HG02571 (cell line): Measurements from ENCODE around the gene KCNK7.

ENCODE experiments used
- ATAC-seq: cut with Tn5 transposase; IDR thresholded peaks from one replicate; pipeline ENCODE4 v1.9.1; 2021; ENCODE audit warnings: mild to moderate bottlenecking, moderate library complexity; ENCODE audit not compliant: unreplicated experiment

The KCNK7 gene

DNA sequence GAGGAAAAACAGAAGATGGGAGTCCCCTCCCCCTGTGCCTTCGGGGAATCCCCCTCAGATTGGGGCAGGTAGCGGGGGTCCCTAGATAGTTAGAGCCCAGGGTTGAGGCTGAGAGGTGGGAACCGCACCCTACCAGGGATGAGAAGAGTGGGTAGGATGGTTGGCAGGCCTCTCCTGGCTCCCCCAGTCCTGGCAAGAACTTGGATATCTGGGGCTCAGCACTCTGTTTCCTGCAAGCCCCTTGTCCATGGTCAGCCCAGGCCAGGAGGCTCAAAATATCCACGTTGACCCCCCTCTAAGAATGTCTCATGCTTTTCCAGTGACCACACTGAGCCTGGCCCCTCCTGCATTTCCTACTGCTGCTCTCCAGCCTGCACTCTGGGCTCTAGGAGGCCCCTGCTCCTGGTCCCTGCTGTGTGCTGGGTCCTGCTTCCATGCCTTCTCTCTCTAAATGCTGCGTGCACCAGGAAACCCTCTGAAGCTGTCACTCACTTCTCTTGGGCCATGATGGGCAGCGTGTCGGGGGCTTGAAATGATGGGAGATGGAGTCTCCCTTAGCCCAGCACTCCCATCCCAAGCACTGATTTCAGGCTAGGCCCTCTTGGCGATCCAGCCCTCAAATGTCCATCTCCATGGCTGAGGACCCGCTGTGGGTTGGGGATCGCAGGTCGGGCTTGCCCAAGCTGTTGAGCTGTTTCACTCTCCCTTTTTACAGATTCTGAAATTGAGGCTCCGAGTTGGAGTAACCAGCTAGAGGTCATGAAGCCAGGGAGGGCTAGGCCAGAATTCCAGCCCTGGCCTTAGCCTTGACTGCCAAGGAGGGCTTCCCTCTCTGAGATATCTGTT is 16.4 kb upstream of the KCNK7 start:
- no peak for ATAC-seq

DNA sequence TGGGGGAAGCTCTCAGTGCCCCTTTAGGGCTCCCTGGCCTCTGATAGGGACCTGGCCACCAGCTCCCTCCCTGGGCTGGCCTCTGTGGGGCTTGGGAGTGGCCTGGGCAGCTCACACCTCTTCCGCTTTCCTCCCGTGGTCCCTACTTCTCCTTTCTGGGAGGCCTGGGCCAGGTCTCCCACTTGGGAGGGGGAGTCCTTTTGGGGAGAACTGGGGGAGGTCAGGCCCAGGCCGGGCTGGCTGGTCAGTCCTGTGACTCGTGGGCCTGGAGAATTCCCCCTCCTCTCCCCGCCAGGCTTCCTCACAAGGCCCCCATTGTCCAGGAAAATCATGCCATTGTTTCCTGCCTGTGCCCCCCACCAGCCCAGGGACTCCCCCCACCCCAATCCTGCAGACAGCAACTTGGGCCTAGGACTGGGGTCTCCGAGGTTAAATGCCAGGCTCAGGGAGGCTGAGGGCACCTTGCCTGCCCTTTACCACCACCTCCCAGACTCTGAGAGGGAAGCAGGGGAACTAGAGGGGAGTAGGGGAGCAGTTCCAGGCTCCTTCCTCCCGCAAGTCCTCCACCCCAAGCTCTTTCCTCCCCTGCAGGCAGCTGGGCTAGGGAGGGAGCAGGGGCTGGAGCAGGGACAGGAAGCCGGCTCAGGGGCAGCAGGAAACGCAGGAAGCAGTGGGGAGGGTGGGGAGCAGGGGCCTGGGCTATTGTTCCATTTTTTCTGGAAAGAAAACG is 15.6 kb upstream of the KCNK7 start:
- no peak for ATAC-seq

DNA sequence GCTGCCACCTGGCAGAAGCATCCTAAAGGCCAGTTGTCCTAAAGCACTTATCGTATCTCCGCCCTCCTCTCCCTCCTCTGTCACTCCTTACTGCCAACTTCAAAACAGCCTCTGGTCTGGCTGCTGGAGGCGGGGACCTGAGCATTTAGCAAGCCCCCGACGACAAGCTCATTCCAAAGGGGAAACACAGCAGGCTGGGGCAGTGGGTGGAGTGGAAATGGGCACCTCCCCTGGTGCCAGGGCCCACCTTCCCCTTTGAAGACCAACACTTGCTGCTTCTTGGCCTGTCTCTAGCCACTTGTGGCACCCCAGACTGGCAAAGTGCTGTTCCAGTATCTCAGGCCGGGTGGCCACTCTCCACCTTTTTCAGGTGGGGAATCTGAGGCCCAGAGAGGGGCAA is 14.8 kb upstream of the KCNK7 start:
- ATAC-seq = no peak

DNA sequence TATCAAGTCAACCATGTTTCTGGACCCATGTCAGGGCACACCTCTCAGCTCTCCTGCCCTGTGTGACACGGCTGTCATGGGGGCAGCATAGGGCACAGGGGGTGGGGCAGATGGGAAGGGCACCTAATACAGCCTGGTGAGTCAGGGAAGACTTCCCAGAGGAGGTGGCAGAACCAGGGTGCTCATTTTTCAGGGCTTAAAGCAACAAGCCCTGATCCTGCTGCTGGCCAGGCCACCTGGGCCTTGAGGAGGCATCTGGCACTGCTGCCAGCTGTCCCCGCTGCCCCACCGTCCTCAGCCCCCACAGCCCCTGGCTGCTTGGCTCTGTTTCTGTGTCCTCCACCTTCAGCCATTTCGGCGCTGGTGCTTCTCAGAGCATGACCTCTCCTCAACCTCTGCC is 14.1 kb upstream of the KCNK7 start:
- ATAC-seq = no peak

DNA sequence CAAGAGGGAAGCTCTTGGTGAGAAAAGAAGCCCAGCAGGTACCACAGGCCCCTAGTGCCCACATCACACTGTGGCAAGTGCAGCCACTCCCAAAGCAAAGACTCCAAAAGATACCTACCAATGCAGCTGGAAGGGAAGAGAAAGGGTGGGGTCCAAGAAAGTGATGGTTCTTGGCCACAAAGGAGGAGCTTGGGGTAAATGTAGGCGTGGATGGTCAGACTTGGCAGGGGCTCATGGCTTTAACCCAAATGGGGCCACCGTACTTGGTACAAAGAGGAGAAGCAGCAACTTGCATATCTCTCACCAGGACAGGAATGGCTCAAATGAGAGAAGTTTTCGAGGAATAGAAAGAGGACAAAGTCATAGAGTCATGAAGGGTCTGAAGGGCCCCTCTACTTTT is 13.6 kb upstream of the KCNK7 start:
- no peak for ATAC-seq

DNA sequence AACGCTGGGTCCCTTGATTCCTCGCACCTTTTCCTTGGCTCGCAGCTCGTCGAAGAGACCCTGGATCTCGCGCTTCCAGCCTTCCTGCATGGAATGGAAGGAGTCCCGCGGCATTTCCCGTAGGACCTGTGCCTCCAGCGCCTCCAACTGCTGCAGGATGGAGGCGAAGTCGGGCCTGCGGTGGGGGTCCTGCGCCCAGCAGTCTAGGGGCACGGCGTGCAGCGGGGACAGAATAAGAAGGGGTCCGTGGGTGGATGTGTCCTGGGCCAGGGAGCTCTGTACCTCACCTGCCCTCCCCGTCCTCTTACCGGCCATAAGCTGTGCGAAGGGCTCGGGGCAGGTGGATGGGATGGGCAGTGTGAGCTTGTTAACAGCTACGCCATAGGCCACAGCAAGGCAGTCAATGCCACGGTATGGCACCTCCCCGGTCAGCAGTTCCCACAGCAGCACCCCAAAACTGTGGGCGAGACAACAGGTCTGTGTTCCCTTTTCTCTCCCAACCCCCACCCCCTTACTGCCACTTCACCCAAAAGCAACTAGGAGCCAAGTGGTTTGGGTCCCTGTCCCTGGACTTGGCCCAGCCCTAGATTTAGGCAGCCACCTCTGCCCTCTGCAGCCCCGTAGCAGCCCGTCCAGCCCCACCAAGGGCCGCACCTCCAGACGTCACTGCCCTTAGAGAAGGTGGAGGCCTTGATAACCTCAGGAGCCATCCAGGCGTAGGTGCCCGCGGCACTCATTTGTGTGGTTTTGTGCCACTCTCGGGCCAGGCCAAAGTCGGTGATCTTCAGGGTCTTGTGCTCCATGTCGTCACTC is 12.2 kb upstream of the KCNK7 start:
- no peak for ATAC-seq

DNA sequence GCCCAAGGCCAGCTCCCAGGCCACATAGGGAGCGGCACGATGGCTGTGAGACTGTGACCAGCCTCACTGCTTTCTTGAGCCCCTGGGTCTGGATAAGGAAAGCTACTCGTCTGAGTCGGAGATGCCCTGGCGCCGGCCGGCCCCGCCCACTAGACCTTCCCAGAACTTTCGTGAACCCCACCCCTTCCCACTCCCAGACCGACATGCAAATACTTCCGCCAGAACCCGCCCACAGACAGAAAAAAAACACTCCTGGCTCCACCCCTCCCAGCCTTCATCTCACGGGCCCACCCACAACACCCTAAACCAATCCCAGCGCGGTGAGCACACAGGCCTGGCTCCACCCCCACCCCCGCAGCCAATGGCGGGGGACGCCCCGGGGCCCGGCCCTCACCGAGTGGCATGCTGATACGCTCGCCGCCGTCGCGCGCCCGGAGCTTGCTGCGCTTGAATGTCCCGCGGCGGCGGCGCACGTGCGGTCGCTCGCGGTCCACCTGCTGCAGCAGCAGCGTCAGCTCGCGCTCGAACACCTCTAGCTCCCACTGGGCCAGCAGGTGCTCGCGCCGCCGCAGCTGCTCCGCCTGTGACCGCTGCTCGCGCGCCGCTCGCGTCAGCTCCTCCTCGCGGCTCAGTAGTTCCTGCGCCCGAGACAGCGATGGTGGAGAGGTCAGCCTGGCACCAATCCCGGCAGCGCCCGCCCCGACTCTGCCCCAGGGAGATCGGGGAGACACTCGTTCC is 11.4 kb upstream of the KCNK7 start:
- ATAC-seq = no peak

DNA sequence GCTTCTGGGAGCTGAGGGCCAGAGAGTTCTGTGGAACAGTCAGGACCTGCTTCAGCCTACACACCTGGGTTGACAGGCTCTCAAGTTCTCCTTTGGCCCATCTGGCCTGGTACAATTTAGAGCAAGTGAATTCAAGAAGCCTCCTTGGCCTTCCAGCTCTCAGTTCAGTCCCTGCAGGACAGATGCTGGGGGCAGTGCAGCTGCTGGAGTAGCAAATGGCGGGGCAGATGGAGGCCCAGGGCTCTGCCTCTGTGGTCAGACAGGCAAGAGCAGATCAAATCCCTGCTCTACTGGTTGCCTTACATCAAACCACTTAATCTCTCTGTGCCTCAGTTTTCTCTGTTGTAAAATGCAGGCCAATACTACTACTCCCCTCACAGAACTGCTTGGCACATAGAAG is 8.7 kb upstream of the KCNK7 start:
- no peak for ATAC-seq

DNA sequence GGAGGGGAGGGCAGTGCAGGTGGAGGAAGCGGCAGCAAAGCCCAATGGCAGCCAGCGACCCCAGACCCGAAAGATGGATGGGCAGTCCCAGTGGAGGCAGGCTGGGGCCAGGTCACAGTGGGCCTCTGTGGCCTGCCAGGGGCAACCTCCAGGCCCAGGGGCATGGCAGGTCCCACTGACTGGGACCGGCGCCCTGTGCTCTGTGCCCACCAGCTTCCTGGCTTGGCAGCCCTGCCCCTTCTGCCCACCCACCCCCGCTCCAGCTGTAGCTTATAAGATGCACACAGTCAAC is 4.3 kb upstream of the KCNK7 start:
- no peak for ATAC-seq

DNA sequence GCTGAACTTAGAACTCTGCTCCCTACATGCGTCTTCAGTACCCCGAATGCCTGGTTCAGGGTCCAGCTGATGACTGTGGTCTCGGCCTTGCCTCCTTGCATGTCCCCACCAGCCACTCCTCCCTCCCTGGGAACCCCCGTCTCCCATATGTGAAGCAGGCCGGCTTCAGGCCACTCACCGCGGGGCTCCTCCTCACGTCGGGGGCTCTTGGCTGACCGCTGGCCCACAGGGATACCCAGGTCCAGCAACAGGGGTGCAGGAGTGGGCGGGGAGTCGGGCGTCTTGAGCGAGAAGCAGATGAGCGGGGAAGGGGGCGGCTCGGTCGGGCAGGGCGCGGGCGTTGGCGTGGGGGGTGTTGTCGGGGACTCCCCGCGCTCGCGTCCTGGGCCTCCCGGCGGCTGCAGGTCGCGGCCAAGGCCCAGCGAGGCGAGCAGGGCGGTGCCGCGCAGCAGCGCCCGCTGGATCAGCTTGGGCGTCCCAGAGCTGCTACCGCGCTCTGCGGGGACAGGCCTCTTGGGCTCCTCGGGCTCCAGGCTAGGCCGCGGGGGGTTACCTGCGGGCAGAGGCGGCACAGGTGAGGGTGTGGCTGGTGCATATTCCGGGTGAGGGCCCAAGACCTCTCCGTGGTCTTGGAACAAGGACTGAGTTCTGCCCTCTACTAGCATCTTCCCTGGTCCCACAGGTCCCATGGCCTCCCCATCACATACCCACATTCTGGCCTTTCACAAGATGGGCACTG is 3.8 kb upstream of the KCNK7 start:
- ATAC-seq = no peak

DNA sequence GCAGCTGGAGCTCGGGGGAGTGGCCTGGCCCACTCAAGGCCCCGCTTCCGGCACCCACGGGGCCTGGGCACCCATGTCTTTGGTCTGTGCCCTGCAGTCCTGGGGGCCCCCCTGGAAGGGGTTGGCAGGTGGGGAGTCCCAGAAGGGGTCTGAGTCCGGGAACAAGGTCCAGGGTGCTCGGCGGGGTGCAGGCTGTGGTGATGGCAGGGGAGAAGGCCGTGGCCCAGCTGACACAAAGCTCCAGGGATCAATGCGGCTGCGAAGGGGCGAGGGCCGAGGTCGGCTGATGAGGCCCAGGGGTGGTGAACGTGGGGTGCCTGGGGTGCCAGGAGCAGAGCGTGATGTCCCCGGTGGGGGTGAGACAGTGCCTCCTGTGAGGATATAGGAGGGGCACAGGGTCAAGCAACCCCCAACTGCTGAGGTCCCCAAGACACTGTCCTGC is 2.7 kb upstream of the KCNK7 start:
- no peak for ATAC-seq

DNA sequence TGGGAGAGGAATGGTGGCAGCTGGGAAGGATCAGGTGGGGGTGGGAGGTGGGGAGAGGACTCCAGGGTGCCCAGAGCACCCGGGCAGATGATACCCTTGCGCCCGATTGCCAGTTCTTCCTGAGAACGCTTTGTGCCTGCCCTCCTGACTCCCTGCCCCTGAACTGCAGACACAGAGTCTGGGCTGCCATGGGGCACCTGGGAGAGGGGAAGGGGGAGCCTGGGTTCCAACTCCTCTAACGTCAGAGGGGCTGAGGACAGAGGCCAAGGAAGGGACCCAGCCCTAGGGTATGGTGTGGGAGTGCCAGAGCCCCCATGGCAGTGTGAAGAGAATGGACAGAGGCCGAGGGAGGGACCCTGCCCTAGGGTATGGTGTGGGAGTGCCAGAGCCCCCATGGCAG is 920 bp upstream of the KCNK7 start:
- no peak for ATAC-seq

DNA sequence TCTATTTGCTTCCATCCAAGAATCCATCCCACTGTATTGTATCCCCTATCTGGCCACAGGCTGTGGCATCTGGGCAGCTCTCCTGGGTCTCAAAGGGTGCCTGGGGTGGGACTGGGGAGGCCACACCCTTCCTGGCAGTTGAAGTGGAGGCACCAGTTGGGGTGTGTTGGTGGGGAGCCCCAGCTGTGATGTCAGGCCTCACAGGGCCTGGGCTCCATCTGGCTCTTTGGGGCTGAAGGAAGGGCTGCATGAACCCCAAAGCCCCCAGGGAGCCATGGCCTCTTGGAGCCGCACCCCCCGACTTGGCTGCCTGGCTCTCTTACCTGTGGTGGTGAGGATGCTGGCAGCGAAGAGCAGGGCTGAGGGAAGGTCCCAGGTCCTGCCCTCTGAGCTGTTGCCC is 469 bp downstream of the KCNK7 start:
- no peak for ATAC-seq

DNA sequence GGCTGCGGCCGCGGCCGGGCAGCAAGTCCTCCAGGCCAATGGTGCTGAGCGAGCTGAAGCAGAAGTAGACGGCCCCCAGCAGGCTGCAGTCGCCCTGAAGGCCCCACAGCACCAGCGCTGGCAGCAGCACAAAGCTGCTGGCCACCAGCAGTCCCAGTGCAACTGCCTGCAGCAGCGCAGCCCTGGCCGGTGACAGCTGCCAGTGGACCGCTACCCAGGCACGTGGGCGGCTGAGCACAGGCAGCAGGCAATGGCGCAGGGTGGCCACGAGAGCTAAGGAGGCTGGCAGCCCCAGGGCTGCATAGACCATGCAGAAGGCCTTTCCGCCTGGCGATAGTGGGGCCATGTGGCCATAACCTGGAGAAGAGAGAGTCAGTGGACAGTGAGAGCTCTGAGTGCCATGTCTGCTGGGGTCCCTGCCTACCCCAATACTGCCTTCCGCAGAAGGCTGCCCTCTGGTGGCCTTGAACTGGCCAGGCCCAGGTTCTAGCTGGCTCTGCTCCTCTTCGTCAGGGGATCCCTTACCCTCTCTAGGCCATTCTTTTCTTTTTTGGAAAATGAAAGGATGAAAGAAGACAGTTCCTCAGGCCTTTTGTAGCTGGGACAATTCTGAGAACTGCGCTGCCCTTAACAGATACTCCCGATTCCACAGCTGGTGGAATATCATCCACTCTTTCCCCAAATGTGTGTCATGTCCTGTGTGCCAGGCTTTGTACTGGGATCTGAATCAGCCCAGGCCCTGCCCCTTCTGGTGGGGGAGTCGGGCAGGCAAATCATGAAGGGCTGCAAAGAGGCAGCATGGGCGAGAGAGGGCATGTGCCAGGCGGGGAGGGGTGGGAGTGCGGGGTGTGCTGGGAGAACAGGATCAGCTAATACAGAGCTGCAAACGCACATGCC is 1.8 kb downstream of the KCNK7 start:
- no peak for ATAC-seq

DNA sequence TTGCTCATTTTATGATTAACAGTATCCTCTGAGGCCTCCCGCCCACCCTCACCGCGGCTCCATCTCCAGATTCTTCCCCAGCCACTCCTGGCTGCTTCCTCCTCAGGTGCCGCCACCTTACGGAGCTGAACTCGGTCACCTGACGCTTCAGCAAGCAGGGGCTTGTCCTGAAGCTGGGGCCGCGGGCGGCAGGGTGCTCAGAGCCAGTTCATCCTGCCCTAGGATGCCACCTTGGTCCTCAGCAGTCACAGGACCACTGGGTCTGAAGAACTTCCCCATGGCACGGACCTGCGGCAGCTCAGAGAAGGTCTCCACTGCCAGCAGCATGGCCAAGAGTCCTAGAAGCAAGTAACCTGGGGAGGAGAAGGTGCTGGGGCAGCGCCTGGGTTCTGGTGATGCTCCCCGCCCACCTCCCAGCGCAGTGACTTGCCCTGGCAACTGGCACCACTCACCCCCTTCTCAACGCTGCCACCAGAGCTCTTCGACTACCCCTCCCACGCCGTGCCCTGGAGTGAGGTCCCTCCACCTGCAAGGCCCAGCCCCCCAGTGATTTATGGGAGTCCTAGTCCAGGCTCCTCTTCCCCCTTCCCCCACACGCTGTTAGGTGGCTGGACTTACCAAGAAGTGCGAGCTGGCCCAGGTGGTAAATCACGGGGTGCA is 2.6 kb downstream of the KCNK7 start:
- no peak for ATAC-seq

DNA sequence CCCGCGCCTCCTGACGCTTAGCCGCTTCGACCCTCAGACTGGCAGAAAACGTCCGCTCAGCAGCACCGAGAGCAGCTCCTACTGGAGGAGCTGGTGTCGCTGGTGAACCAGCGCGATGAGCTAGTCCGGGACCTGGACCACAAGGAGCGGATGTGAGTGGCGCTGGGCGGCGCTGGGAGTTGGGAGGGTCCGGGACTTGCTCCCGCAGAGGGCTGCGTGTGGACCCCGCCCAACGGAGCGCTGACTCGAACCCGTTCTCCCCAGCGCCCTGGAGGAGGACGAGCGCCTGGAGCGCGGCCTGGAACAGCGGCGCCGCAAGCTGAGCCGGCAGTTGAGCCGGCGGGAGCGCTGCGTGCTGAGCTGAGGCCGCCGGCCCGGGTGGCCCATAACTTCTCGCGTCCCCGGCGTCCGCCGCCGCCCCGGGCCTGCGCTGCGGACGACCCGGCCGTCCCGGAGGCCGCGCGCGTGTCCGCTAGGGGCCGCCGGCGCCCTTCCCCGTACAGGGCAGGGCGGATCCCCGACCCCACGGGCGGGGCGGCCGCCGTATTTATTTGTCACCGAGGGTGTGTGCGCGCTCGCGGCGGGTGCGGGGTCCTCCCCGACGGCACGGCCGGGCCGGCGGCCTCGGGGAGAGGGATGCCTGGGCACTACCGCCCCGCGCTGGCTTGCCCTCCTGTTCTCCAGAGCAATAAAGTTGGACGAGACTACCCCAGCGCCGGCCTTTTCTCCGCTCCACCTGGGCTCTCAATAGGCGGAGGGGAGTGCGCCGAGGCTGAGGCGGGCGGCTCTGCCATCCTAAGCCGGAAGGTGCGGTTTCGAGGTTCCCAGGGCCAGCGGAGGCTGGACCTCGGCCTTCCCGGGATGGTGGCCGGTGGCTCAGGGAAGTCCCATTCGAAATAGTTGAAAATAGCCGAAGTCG is 3.4 kb downstream of the KCNK7 start:
- no peak for ATAC-seq

DNA sequence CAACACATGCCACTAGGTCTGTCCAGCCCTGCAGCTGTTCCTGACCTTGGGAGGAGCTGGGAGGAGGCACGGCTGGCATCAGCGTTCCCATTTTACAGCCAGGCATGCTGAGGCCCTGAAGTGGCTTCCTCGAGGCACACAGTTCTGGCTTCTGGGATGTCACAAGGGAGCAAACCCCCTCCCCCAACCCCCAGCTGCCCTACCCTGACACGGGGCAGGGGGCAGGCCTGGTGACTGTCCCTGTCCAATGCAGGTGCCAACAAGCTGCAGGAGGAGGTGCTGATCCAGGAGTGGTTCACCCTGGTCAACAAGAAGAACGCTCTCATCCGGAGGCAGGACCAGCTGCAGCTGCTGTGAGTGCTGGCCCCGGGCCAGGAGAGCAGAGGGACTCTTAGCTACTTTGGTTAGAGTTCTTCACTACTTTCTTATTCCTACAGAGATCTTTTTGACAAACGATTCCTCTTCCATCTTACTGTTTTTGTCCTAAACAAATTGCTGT is 5.3 kb downstream of the KCNK7 start:
- ATAC-seq = no peak
